Activated naive CD4-positive, alpha-beta T cell treated with anti-CD3 and anti-CD28 coated beads for 36 hours (primary cell): ENCODE measurements around the gene CALML5. TPM values are rescaled to one million over a fixed set of nuclear protein-coding genes. Genes with fewer than 3 reads are reported as not detected.

ENCODE experiments used
- CTCF ChIA-PET: fragments of 350-600 bp; sonication (Branson Sonifier 250); formaldehyde crosslinking; loops from one replicate; lab custom pipeline; 2021; ENCODE audit warnings: antibody characterized with exemption; lab: Charles Lee
- DNase-seq: peaks from one replicate; pipeline ENCODE4 v3.0.0-alpha.2; 2020
- H3K27ac Mint-ChIP-seq: one replicate; pipeline ENCODE4 v1.8.0; 2021; ENCODE audit warnings: mild to moderate bottlenecking, mixed read lengths
- H3K27me3 Mint-ChIP-seq: one replicate; pipeline ENCODE4 v1.8.0; 2021; ENCODE audit warnings: low read depth, mixed read lengths
- H3K36me3 Mint-ChIP-seq: one replicate; pipeline ENCODE4 v1.8.0; 2021; ENCODE audit warnings: low read depth, mixed read lengths
- H3K4me1 Mint-ChIP-seq: one replicate; pipeline ENCODE4 v1.8.0; 2021; ENCODE audit warnings: low read depth, mixed read lengths
- H3K4me3 Mint-ChIP-seq: one replicate; pipeline ENCODE4 v1.8.0; 2021; ENCODE audit warnings: mild to moderate bottlenecking, moderate library complexity, mixed read lengths
- H3K9me3 Mint-ChIP-seq: one replicate; pipeline ENCODE4 v1.8.0; 2021; ENCODE audit warnings: mixed read lengths
- intact Hi-C: fragments of 100-400 bp; cut with micrococcal nuclease; formaldehyde crosslinking; loops from one replicate; pipeline ENCODE4 v1.15.1; 2023
- total RNA-seq, 2 experiments: library from RNA; stranded (reverse); gene quantifications; one replicate each; pipeline ENCODE4 v1.2.3, GENCODE V29; 2021

Gene CALML5
- total RNA-seq, 2 experiments from 2014 or later, result not detected

DNA sequence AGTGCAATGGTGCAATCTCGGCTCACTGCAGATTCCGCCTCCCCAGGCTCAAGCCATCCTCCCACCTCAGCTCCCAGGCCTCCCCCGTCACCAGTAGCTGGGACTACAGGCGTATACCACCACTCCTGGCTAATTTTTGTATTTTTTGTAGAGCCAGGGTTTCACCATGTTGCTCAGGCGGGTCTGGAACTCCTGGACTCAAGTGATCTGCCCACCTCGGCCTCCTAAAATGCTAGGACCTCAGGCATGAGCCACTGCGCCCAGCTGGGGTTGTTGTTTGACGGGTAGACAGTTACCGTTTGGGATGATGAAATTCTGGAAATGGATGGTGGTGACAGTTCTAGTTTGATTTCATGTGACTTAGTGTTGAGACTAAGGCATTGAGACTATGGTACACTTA is 40.7 kb upstream of the CALML5 start:
- Mint-ChIP-seq H3K4me3 (no peak overlapping the region), H3K4me1 (peaks cover 3% of the 10 kb centered on the region), H3K27ac (no peak overlapping the region), H3K27me3 (no peaks in the 10 kb centered on the region), H3K36me3 (no peaks in the 10 kb centered on the region), H3K9me3 (peaks cover 10% of the 10 kb centered on the region)
- intact Hi-C loops, result loop anchor here (10.0 kb wide), 1 partner anchor 245 kb away; no protein-coding TSS in a partner anchor
- CTCF ChIA-PET, result interaction anchor here (1.0 kb wide), 1 partner anchor 98 kb away, joined by 3 read pairs; no protein-coding TSS in a partner anchor
- no peak for DNase-seq

DNA sequence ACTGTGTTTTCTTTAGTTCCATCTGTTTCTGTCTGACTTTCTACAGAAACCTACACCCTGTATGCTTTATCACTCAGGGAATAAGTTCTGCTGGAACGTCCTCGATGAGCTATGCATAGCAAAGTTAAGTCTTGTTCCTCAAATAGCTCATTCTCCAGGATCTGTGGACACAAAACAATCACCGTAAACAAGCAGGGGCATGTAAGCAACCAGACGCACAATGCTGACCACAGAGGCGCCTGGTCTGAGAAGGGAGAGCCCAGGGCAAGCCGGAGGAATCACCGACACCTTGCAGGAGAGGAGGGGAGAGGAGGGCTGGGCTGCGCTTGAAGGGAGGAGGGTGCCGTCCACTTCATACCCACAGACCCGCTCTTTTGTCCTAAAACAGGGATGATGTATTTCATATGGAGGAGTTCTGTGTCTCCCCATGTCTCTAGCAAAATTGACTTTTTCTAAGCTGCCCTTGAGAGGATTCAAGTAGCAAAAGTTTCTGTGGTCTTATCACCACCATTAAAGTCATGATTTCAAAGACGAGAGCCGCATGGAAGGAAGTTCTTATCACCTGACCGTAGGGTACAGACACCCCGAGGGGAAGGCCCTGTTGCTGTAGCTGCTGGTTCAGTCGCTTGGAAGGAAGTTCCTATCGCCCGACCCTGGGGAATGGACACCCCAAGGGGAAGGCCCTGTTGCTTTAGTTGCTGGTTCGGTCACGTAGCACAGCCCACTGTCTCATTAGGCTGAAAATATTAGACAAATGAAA is 39.7 kb upstream of the CALML5 start:
- CTCF ChIA-PET, result interaction anchor here (1.0 to 1.1 kb wide), 3 partner anchors 84 to 97 kb away, joined by 3 to 4 read pairs (median 3); no protein-coding TSS in a partner anchor
- no peaks in the 10 kb centered on the region for H3K27me3 Mint-ChIP-seq
- H3K36me3 Mint-ChIP-seq, result no peaks in the 10 kb centered on the region
- peaks cover 10% of the 10 kb centered on the region for H3K9me3 Mint-ChIP-seq
- H3K27ac Mint-ChIP-seq, result no peak overlapping the region
- DNase-seq, result no peak
- intact Hi-C loops, result no loop called here
- H3K4me1 Mint-ChIP-seq, result peaks cover 3% of the 10 kb centered on the region
- no peak overlapping the region for H3K4me3 Mint-ChIP-seq

- Mint-ChIP-seq H3K36me3 (no peaks in the 10 kb centered on the region), H3K4me3 (no peak overlapping the region), H3K9me3 (peaks cover 8% of the 10 kb centered on the region), H3K27me3 (no peaks in the 10 kb centered on the region), H3K4me1 (peaks cover 3% of the 10 kb centered on the region), H3K27ac (no peak overlapping the region)
- CTCF ChIA-PET, result interaction anchor here (1.0 to 1.1 kb wide), 2 partner anchors 84 to 91 kb away, joined by 3 to 4 read pairs; no protein-coding TSS in a partner anchor
- intact Hi-C loops, result no loop called here
- no peak for DNase-seq
Measured at GRCh38 chr10:5538446-5538845, 39.1 kb upstream of the CALML5 start.

GRCh38 chr10:5537684-5538083 is 38.3 kb upstream of the CALML5 start:
- CTCF ChIA-PET, result interaction anchor here (1.1 kb wide), 1 partner anchor 92 kb away, joined by 3 read pairs; no protein-coding TSS in a partner anchor
- no peaks in the 10 kb centered on the region for H3K27me3 Mint-ChIP-seq
- no peaks in the 10 kb centered on the region for H3K36me3 Mint-ChIP-seq

DNA sequence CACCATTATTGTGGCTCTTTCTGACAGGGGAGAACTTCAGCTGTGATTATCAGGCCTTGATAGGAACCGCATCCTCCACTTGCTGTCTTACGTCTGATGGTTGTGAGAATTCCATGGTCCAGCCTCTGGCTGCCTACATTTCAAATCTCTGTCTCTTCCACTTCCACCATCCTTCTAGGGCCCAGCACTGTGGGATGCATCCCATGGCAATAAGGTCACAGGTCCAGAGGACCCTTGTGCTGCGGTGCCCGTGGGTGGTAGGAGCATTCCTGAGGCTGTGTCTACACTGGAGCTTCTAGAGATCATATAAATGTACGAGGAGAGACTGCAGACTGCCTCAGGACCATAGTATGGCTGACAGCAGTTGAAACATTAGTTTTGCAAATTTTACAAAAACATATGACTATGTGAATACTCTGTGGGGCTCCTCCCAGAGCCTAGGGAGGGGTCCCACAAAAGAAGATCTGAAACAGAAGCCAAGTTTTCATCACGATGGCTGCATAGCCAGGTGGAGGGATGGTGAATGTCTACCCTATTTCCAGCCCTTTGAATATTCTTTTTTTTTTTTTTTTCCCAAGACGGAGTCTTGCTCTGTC is 37.2 kb upstream of the CALML5 start:
- Mint-ChIP-seq H3K4me1 (peaks cover 3% of the 10 kb centered on the region), H3K4me3 (no peak overlapping the region), H3K36me3 (no peaks in the 10 kb centered on the region), H3K27me3 (no peaks in the 10 kb centered on the region), H3K9me3 (no peaks in the 10 kb centered on the region), H3K27ac (no peak overlapping the region)
- DNase-seq, result no peak
- intact Hi-C loops, result no loop called here
- CTCF ChIA-PET, result interaction anchor here (0.6 kb wide), 1 partner anchor 326 kb away, joined by 3 read pairs; no protein-coding TSS in a partner anchor

More at GRCh38 chr10:5537684-5538083, 38.3 kb upstream of the CALML5 start:
- intact Hi-C loops, result no loop called here
- Mint-ChIP-seq H3K9me3 (peaks cover 4% of the 10 kb centered on the region), H3K27ac (no peak overlapping the region), H3K4me3 (no peak overlapping the region), H3K4me1 (peaks cover 3% of the 10 kb centered on the region)
- DNase-seq, result no peak

DNA sequence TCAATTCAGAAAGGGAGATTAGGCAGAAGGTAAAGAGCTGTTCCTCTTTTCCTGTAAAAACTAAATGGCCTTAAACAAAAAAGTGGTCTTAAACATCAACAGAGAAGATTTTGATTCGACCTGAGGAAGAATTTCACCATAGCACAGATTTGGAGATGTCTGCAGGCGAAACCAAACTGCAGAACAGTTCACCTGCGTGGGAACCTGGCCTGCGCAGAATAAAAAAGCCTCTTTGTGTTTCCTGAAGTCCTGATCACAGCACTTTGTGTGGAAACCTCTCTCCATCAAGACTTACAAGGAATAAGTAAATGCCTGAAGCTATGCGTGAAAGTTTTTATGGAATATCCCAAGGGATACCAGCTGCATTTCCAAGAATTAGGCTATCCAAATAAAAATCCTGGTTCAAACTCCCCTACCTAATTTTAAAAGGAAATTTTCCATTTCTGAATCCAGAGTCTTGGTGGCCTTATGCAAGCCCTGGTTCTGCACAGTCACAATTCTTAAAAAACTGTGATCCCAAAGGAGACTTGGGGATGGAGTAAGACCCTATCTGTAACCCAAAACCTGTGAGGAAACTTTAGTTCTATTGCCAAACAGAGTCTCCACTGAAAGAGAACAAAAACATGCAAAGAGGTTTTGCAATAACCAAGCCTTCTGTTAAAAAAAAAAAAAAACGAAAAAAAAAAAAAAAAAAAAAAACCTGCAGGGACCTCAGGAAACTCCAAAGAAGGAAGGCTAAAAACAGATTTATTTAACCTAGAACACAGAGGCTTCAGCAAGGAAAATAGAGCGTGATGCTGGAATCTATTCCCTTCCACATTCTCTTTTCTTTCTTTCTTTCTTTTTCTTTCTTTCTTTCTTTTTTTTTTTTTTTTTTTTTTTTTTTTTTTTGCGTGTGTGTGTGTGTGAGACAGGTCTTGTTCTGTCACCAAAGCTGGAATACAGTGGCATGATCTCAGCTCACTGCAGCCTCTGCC is 35.8 kb upstream of the CALML5 start:
- H3K27me3 Mint-ChIP-seq, result no peaks in the 10 kb centered on the region
- CTCF ChIA-PET, result interaction anchor here (0.6 kb wide), 1 partner anchor 305 kb away, joined by 7 read pairs; no protein-coding TSS in a partner anchor
- intact Hi-C loops, result no loop called here
- no peak for DNase-seq
- H3K36me3 Mint-ChIP-seq, result no peaks in the 10 kb centered on the region
- H3K4me3 Mint-ChIP-seq, result no peak overlapping the region
- no peaks in the 10 kb centered on the region for H3K9me3 Mint-ChIP-seq
- peaks cover 3% of the 10 kb centered on the region for H3K4me1 Mint-ChIP-seq
- H3K27ac Mint-ChIP-seq, result no peak overlapping the region

GRCh38 chr10:5534051-5534821 is 34.9 kb upstream of the CALML5 start:
- no peaks in the 10 kb centered on the region for H3K36me3 Mint-ChIP-seq
- no peaks in the 10 kb centered on the region for H3K27me3 Mint-ChIP-seq
- H3K4me3 Mint-ChIP-seq, result no peak overlapping the region
- no peak overlapping the region for H3K27ac Mint-ChIP-seq
- no peaks in the 10 kb centered on the region for H3K9me3 Mint-ChIP-seq
- intact Hi-C loops, result no loop called here
- H3K4me1 Mint-ChIP-seq, result peaks cover under 1% of the 10 kb centered on the region
- CTCF ChIA-PET, result no interaction called here
- no peak for DNase-seq

DNA sequence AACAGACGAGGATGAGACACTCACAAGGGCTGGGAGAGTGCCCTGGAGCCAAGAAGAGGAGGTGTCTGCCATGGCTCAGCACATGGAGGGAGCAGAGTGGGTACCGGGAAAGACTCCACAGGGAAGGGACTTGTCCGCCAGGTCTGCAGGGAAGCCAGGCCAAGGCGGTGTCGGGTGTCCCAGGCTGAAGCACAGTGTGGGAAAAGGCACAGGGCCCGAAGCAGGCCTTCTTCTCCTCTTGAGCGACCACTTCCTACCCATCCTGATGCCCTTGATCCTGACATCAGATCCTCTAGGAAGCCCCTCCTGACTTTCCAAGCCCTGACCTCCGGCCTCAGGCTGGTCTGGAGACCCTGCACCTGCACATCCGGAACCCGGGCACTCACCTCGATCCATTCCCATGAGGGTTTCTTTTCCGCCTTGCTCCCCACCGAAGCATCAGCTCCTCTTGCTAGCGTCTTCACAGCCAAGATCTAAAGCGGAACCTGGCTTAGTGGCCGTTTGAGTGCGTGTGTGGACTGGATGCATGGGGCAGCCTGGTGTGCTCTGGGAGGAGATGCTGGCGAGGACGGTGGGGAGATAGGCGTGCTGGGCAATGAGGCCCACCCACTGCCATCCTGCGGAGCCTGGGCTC is 33.8 kb upstream of the CALML5 start:
- H3K4me1 Mint-ChIP-seq, result no peaks in the 10 kb centered on the region
- no peaks in the 10 kb centered on the region for H3K27me3 Mint-ChIP-seq
- DNase-seq, result no peak
- no peak overlapping the region for H3K4me3 Mint-ChIP-seq
- no peak overlapping the region for H3K27ac Mint-ChIP-seq
- intact Hi-C loops, result no loop called here
- H3K36me3 Mint-ChIP-seq, result no peaks in the 10 kb centered on the region
- CTCF ChIA-PET, result interaction anchor here (1.1 kb wide), 1 partner anchor 89 kb away, joined by 3 read pairs; no protein-coding TSS in a partner anchor
- H3K9me3 Mint-ChIP-seq, result no peaks in the 10 kb centered on the region

- H3K9me3 Mint-ChIP-seq, result no peaks in the 10 kb centered on the region
- CTCF ChIA-PET, result interaction anchor here (0.5 to 1.1 kb wide), 2 partner anchors 12 to 90 kb away, joined by 3 read pairs; no protein-coding TSS in a partner anchor
- no peaks in the 10 kb centered on the region for H3K4me1 Mint-ChIP-seq
- DNase-seq, result no peak
- no peaks in the 10 kb centered on the region for H3K27me3 Mint-ChIP-seq
- H3K36me3 Mint-ChIP-seq, result no peaks in the 10 kb centered on the region
- H3K4me3 Mint-ChIP-seq, result no peak overlapping the region
- intact Hi-C loops, result no loop called here
- H3K27ac Mint-ChIP-seq, result no peak overlapping the region
Measured at GRCh38 chr10:5532618-5533097, 33.3 kb upstream of the CALML5 start.

DNA sequence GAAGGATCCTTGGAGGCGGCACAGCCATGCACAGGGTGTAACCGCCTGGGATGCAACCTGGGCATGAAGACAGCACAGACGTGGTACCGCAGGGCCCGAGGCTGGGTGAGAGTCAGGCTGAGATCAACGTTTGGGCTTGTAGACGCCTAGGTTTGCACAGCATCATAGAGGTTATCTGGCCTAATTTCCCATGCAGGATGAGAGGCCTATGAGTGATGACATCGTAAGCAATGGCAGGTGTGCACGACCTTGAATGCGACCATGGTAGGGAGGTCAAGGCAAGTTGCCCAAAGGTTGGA is 32.9 kb upstream of the CALML5 start:
- DNase-seq, result no peak
- H3K9me3 Mint-ChIP-seq, result no peaks in the 10 kb centered on the region
- intact Hi-C loops, result no loop called here
- no peaks in the 10 kb centered on the region for H3K4me1 Mint-ChIP-seq
- no peaks in the 10 kb centered on the region for H3K27me3 Mint-ChIP-seq
- no peak overlapping the region for H3K4me3 Mint-ChIP-seq
- CTCF ChIA-PET, result interaction anchor here (0.5 to 1.1 kb wide), 2 partner anchors 13 to 90 kb away, joined by 3 read pairs; no protein-coding TSS in a partner anchor
- H3K27ac Mint-ChIP-seq, result no peak overlapping the region
- H3K36me3 Mint-ChIP-seq, result no peaks in the 10 kb centered on the region
